Skeletal muscle satellite cell (primary cell): ENCODE results near the gene MAGEA2.
"Not testable (repeated sequence)": the region's sequence is repeated elsewhere in the genome, so short reads cannot be mapped to it uniquely, and the experiment has no call there.

ENCODE experiments used
- H3K27me3 ChIP-seq: 2 replicates; pipeline ENCODE4 v1.7.0; 2013; ENCODE audit warnings: low read length; ENCODE audit not compliant: control insufficient read depth, insufficient read depth
- H3K36me3 ChIP-seq: 2 replicates; pipeline ENCODE4 v1.7.0; 2013; ENCODE audit warnings: mild to moderate bottlenecking, control low read depth, low read length; ENCODE audit not compliant: insufficient read depth
- H3K4me1 ChIP-seq: 2 replicates; pipeline ENCODE4 v1.7.0; 2013; ENCODE audit warnings: low read length; ENCODE audit not compliant: control insufficient read depth, insufficient read depth
- H3K4me2 ChIP-seq: 2 replicates; pipeline ENCODE4 v1.7.0; 2013; ENCODE audit warnings: mild to moderate bottlenecking, low read length
- H3K4me3 ChIP-seq: 2 replicates; pipeline ENCODE4 v1.7.0; 2013; ENCODE audit warnings: low read length
- H3K9ac ChIP-seq: 2 replicates; pipeline ENCODE4 v1.7.0; 2013; ENCODE audit warnings: mild to moderate bottlenecking, low read depth, low read length, moderate library complexity
- H3K9me3 ChIP-seq: replicated peaks from 2 replicates; pipeline ENCODE4 v1.7.0; 2013; ENCODE audit warnings: mild to moderate bottlenecking, control low read depth, low read length

The MAGEA2 gene

DNA sequence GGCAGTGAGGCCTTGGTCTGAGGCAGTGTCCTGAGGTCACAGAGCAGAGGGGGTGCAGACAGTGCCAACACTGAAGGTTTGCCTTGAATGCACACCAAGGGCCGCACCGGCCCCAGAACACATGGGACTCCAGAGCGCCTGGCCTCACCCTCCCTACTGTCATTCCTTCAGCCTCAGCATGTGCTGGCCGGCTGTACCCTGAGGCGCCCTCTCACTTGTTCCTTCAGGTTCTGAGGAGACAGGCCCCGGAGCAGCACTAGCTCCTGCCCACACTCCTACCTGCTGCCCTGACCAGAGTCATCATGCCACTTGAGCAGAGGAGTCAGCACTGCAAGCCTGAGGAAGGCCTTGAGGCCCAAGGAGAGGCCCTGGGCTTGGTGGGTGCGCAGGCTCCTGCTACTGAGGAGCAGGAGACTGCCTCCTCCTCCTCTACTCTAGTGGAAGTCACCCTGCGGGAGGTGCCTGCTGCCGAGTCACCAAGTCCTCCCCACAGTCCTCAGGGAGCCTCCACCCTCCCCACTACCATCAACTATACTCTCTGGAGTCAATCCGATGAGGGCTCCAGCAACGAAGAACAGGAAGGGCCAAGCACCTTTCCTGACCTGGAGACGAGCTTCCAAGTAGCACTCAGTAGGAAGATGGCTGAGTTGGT is 17.7 kb downstream of the MAGEA2 start:
- Histone ChIP-seq H3K4me3 (no peak overlapping the region), H3K27me3 (no peaks in the 10 kb centered on the region), H3K4me2 (no peak overlapping the region), H3K4me1 (no peaks in the 10 kb centered on the region), H3K36me3 (no peaks in the 10 kb centered on the region), H3K9me3 (no peaks in the 10 kb centered on the region), H3K9ac (no peak overlapping the region)

GRCh38 chrX:152735101-152735500 is 18.5 kb downstream of the MAGEA2 start:
- Histone ChIP-seq H3K4me2 (no peak overlapping the region), H3K27me3 (no peaks in the 10 kb centered on the region), H3K9ac (no peak overlapping the region), H3K4me3 (no peak overlapping the region), H3K4me1 (no peaks in the 10 kb centered on the region), H3K9me3 (no peaks in the 10 kb centered on the region), H3K36me3 (no peaks in the 10 kb centered on the region)

GRCh38 chrX:152734143-152734858 is 19.3 kb downstream of the MAGEA2 start:
- not testable (repeated sequence) for H3K27me3 ChIP-seq, H3K4me1 ChIP-seq, H3K9me3 ChIP-seq, H3K4me2 ChIP-seq, H3K36me3 ChIP-seq, H3K9ac ChIP-seq, H3K4me3 ChIP-seq

GRCh38 chrX:152733261-152733975 is 20.2 kb downstream of the MAGEA2 start, which contains the start of the genes CSAG1 and MAGEA12:
Gene CSAG1 (minus strand): TSS chrX:152733721. CDS start chrX:152732460, 1,261 bp downstream.
Gene MAGEA12 (plus strand): TSS chrX:152733757. CDS start chrX:152736162, 2,405 bp downstream.
- Histone ChIP-seq H3K4me3 (no peak within 1 kb of the TSS), H3K9ac (no peak within 1 kb of the TSS), H3K4me2 (no peak within 1 kb of the TSS), H3K27me3 (no peaks in the 10 kb centered on the region), H3K4me1 (no peaks in the 10 kb centered on the region), H3K36me3 (no peaks in the 10 kb centered on the region), H3K9me3 (no peaks in the 10 kb centered on the region)

DNA sequence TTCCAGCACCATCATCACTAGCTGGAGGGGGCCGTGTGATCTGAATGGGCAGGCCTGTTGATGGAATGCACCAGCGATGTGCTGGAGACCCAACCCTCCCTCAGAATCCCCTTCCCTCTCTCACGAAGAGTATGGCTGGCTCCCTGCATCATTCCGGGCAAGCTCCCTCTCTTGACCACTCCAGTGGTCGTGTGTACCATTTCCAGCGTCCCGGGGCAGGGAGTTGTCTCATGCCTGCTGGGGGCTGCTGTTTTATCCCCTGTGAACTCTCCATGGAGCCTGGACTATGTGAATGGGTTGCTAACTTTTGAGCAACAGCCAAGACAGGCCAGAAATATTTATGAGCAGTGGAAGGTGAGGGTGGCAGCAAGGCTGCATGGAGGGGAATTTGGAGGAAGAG is 28.2 kb downstream of the MAGEA2 start:
- no peaks in the 10 kb centered on the region for H3K4me1 ChIP-seq
- no peaks in the 10 kb centered on the region for H3K36me3 ChIP-seq

DNA sequence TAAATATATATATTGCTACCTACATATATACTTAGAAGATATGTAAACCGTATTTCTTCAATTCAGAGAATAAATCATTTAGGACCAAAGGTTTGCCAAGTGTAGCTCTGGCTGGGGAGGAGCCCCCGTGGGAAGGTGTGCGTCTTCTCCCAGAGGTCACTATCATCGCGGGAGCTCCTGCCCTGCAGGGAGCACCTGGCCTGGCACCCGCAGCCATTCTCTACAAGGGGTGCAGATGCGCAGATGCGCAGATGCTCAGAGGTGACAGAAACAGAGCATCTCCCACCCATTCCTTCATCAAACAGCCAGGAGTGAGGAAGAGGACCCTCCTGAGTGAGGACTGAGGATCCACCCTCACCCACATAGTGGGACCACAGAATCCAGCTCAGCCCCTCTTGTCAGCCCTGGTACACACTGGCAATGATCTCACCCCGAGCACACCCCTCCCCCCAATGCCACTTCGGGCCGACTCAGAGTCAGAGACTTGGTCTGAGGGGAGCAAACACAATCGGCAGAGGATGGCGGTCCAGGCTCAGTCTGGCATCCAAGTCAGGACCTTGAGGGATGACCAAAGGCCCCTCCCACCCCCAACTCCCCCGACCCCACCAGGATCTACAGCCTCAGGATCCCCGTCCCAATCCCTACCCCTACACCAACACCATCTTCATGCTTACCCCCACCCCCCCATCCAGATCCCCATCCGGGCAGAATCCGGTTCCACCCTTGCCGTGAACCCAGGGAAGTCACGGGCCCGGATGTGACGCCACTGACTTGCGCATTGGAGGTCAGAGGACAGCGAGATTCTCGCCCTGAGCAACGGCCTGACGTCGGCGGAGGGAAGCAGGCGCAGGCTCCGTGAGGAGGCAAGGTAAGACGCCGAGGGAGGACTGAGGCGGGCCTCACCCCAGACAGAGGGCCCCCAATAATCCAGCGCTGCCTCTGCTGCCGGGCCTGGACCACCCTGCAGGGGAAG is 39.5 kb downstream of the MAGEA2 start, which contains the start of gene MAGEA2B:
TSS of gene MAGEA2B (plus strand) at position 814 of the 973 bp plus-strand sequence. CDS start 2,479 bp downstream, outside the sequence.
- H3K9me3 ChIP-seq, H3K36me3 ChIP-seq, H3K27me3 ChIP-seq, H3K4me3 ChIP-seq, H3K4me1 ChIP-seq, H3K9ac ChIP-seq, H3K4me2 ChIP-seq: not testable (repeated sequence)

More for the DNA sequence above, 28.2 kb downstream of the MAGEA2 start:
- no peak overlapping the region for H3K4me2 ChIP-seq
- no peaks in the 10 kb centered on the region for H3K27me3 ChIP-seq
- H3K9ac ChIP-seq, result no peak overlapping the region
- H3K4me3 ChIP-seq, result no peak overlapping the region
- no peaks in the 10 kb centered on the region for H3K9me3 ChIP-seq

DNA sequence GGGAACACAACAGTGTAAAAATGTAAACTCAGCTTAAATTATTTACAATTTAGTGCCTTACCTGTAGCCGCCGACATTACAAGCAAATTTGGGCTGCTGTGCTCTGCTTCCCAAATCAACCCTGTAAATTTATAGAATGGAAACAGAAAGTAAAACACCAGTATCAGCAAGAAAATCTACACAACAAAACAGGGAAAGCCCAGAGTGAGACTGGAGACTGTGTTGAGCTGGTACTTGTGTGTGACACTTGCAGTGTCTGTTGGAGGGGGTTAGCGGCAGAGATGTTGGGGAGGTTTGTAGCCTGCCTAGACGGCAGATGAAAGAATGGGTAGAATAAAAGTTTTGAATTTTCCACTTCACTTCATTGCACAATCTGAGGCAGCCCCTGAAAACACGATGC is 40.4 kb downstream of the MAGEA2 start:
- not testable (repeated sequence) for H3K27me3 ChIP-seq, H3K4me2 ChIP-seq

GRCh38 chrX:152709173-152709572 is 44.5 kb downstream of the MAGEA2 start, which contains the start of gene CSAG2:
Gene CSAG2 (minus strand): TSS chrX:152709273. CDS start chrX:152709112, 161 bp downstream.
- not testable (repeated sequence) for H3K4me2 ChIP-seq, H3K27me3 ChIP-seq, H3K4me3 ChIP-seq, H3K9me3 ChIP-seq, H3K4me1 ChIP-seq, H3K36me3 ChIP-seq, H3K9ac ChIP-seq

More for the DNA sequence above, 40.4 kb downstream of the MAGEA2 start:
- not testable (repeated sequence) for H3K9me3 ChIP-seq, H3K4me1 ChIP-seq, H3K9ac ChIP-seq, H3K4me3 ChIP-seq, H3K36me3 ChIP-seq

- H3K4me3 ChIP-seq, H3K36me3 ChIP-seq, H3K4me1 ChIP-seq, H3K9me3 ChIP-seq, H3K9ac ChIP-seq, H3K4me2 ChIP-seq, H3K27me3 ChIP-seq: not testable (repeated sequence)
Observed at GRCh38 chrX:152706500-152706899, 47.1 kb downstream of the MAGEA2 start.

GRCh38 chrX:152700390-152700789 is 53.3 kb downstream of the MAGEA2 start:
- H3K9me3 ChIP-seq, H3K4me3 ChIP-seq, H3K4me1 ChIP-seq, H3K9ac ChIP-seq, H3K4me2 ChIP-seq, H3K27me3 ChIP-seq, H3K36me3 ChIP-seq: not testable (repeated sequence)
